HepG2 (cell line): ENCODE data around the gene VTN. TPM values are rescaled to one million over a fixed set of nuclear protein-coding genes. Genes with fewer than 3 reads are reported as not detected.

Experiments used
- CBX1 ChIP-seq: IDR thresholded peaks from one replicate; pipeline ENCODE4 v1.6.1; 2016; ENCODE audit warnings: antibody characterized with exemption, low read depth
- CEBPB ChIP-seq: IDR thresholded peaks from 2 replicates; pipeline ENCODE4 v1.6.1; 2011; ENCODE audit warnings: low read depth, low read length, improper control_type of control experiment, borderline replicate concordance
- FOXP1 ChIP-seq, 2 experiments: fragments of 450-650 bp in 1 of 2; IDR thresholded peaks; 2 replicates each; pipeline ENCODE4 v1.6.1; 2017 to 2018; ENCODE audit warnings: antibody characterized with exemption in 1 of 2
- GATAD2A ChIP-seq: IDR thresholded peaks from 2 replicates; pipeline ENCODE4 v1.6.1; 2016
- GLI4 ChIP-seq: sonication (generic); formaldehyde crosslinking; IDR thresholded peaks from 2 replicates; pipeline ENCODE4 v1.5.1; 2020; ENCODE audit warnings: missing genetic modification reagents, mild to moderate bottlenecking, moderate library complexity, borderline replicate concordance
- ISL2 ChIP-seq: sonication (generic); formaldehyde crosslinking; IDR thresholded peaks from 2 replicates; pipeline ENCODE4 v1.5.0; 2020; ENCODE audit warnings: missing genetic modification reagents
- RNF2 ChIP-seq: fragments of 450-650 bp; conservative IDR thresholded peaks from 2 replicates; pipeline ENCODE4 v1.6.1; 2016; ENCODE audit warnings: low read depth
- RXRB ChIP-seq: IDR thresholded peaks from 2 replicates; pipeline ENCODE4 v1.6.1; 2016; ENCODE audit warnings: borderline replicate concordance, missing genetic modification reagents, missing compliant biosample characterization
- SNRNP70 ChIP-seq: fragments of 200-400 bp; formaldehyde crosslinking; IDR thresholded peaks from 2 replicates; pipeline ENCODE4 v1.6.1; 2017; ENCODE audit warnings: mild to moderate bottlenecking, low read depth, low read length, moderate library complexity
- SPEN ChIP-seq: sonication (generic); formaldehyde crosslinking; IDR thresholded peaks from 2 replicates; pipeline ENCODE4 v1.5.1; 2020; ENCODE audit warnings: low read depth, mild to moderate bottlenecking, missing genetic modification reagents
- SRY ChIP-seq: sonication (generic); formaldehyde crosslinking; IDR thresholded peaks from 2 replicates; pipeline ENCODE4 v1.8.0; 2022; ENCODE audit warnings: mild to moderate bottlenecking, missing genetic modification reagents
- ZFP36L2 ChIP-seq: sonication (generic); formaldehyde crosslinking; IDR thresholded peaks from 2 replicates; pipeline ENCODE4 v1.4.0; 2020; ENCODE audit warnings: missing genetic modification reagents
- ZKSCAN8 ChIP-seq: IDR thresholded peaks from 2 replicates; pipeline ENCODE4 v1.6.1; 2016; ENCODE audit warnings: borderline replicate concordance, missing genetic modification reagents, missing compliant biosample characterization
- polyA plus RNA-seq, 8 experiments: library from polyadenylated mRNA; depleted of rRNA in 3 of 8; stranded (reverse) in 7 of 8; unstranded in 1 of 8; fragments of >200 nt; fragmentation: Illumina TruSeq in 4 of 8; extraction: Trizol in 4 of 8; gene quantifications; 2 replicates each; pipeline versions ENCODE4 v1.2.1 to v1.2.3, GENCODE V29; 2011 to 2016; ENCODE audit warnings: low read depth in 4 of 8, missing spikeins in 1 of 8, mixed read lengths in 1 of 8; ENCODE audit not compliant: insufficient read depth in 1 of 8
- total RNA-seq, 5 experiments: library from RNA; depleted of rRNA; stranded (reverse); fragments of >200 nt; fragmentation: Illumina TruSeq; extraction: Trizol; gene quantifications; 2 replicates each; pipeline ENCODE4 v1.2.3, GENCODE V29; 2016; ENCODE audit warnings: low read depth in 1 of 5
- TF ChIP-seq, protein P1 (sequence below): sonication (generic); formaldehyde crosslinking; IDR thresholded peaks from 2 replicates; pipeline ENCODE4 v1.9.0; 2021; ENCODE audit warnings: mild to moderate bottlenecking, missing genetic modification reagents
- TF ChIP-seq, protein P2 (sequence below): sonication (generic); formaldehyde crosslinking; IDR thresholded peaks from 2 replicates; pipeline ENCODE4 v1.5.0; 2020; ENCODE audit warnings: mild to moderate bottlenecking, missing genetic modification reagents
- TF ChIP-seq, protein P3 (sequence below): IDR thresholded peaks from 2 replicates; pipeline ENCODE4 v1.6.1; 2016
- TF ChIP-seq, protein P4 (sequence below): sonication (generic); formaldehyde crosslinking; IDR thresholded peaks from 2 replicates; pipeline ENCODE4 v1.8.0; 2022; ENCODE audit warnings: missing genetic modification reagents, mild to moderate bottlenecking, inconsistent platforms, borderline replicate concordance
- TF ChIP-seq, protein P5 (sequence below): sonication (generic); formaldehyde crosslinking; IDR thresholded peaks from 2 replicates; pipeline ENCODE4 v1.5.0; 2020; ENCODE audit warnings: missing genetic modification reagents, mild to moderate bottlenecking, borderline replicate concordance

The VTN gene
- total and polyA plus RNA-seq, 2 of the 13 experiments (the other 11 are each of a cell fraction or from before 2014, with no cell fraction given) = 108 to 131 TPM

DNA sequence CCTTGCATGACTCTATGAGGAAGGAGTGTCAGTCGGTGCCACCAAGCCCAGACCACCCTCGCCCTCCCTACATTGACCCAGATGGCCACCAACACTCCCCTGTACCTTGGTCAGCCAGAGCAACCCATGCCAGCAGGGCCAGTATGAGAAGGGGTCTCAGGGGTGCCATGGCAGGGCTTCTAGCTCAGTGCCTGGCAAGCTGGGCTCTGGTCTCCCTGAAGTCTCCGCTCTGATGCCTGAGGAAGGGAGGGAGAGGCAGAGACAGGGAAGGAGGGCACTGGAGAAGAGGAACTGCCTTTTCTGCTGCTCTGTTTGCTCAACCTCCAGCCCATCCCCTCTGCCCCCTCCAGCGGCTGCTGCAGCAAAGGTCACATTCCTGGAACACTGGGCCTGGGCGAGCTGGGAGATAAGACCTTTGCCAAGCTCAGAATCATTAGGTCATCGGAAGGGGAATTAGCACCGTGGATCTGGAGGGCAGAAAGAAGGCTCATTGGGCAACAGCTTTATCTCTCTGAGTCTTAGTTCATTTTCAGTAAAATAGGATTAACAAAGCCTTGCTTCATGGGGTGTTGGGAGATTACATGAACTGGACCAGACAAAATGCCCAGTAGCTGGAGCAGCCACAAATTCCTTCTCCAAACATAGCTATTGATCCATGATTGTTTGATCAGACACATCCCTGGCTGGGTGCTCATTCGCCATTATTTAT, at the start of gene VTN (continued):
- TF ChIP-seq, protein P1, sequence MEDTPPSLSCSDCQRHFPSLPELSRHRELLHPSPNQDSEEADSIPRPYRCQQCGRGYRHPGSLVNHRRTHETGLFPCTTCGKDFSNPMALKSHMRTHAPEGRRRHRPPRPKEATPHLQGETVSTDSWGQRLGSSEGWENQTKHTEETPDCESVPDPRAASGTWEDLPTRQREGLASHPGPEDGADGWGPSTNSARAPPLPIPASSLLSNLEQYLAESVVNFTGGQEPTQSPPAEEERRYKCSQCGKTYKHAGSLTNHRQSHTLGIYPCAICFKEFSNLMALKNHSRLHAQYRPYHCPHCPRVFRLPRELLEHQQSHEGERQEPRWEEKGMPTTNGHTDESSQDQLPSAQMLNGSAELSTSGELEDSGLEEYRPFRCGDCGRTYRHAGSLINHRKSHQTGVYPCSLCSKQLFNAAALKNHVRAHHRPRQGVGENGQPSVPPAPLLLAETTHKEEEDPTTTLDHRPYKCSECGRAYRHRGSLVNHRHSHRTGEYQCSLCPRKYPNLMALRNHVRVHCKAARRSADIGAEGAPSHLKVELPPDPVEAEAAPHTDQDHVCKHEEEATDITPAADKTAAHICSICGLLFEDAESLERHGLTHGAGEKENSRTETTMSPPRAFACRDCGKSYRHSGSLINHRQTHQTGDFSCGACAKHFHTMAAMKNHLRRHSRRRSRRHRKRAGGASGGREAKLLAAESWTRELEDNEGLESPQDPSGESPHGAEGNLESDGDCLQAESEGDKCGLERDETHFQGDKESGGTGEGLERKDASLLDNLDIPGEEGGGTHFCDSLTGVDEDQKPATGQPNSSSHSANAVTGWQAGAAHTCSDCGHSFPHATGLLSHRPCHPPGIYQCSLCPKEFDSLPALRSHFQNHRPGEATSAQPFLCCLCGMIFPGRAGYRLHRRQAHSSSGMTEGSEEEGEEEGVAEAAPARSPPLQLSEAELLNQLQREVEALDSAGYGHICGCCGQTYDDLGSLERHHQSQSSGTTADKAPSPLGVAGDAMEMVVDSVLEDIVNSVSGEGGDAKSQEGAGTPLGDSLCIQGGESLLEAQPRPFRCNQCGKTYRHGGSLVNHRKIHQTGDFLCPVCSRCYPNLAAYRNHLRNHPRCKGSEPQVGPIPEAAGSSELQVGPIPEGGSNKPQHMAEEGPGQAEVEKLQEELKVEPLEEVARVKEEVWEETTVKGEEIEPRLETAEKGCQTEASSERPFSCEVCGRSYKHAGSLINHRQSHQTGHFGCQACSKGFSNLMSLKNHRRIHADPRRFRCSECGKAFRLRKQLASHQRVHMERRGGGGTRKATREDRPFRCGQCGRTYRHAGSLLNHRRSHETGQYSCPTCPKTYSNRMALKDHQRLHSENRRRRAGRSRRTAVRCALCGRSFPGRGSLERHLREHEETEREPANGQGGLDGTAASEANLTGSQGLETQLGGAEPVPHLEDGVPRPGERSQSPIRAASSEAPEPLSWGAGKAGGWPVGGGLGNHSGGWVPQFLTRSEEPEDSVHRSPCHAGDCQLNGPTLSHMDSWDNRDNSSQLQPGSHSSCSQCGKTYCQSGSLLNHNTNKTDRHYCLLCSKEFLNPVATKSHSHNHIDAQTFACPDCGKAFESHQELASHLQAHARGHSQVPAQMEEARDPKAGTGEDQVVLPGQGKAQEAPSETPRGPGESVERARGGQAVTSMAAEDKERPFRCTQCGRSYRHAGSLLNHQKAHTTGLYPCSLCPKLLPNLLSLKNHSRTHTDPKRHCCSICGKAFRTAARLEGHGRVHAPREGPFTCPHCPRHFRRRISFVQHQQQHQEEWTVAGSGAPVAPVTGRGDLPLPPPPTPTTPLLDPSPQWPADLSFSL (CRISPR knock-in tag) = no peak
- TF ChIP-seq, protein P2, sequence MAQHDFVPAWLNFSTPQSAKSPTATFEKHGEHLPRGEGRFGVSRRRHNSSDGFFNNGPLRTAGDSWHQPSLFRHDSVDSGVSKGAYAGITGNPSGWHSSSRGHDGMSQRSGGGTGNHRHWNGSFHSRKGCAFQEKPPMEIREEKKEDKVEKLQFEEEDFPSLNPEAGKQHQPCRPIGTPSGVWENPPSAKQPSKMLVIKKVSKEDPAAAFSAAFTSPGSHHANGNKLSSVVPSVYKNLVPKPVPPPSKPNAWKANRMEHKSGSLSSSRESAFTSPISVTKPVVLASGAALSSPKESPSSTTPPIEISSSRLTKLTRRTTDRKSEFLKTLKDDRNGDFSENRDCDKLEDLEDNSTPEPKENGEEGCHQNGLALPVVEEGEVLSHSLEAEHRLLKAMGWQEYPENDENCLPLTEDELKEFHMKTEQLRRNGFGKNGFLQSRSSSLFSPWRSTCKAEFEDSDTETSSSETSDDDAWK (CRISPR knock-in tag) = no peak
- TF ChIP-seq GLI4 (CRISPR knock-in tag) = no peak
- peak; percentile 87 for TF ChIP-seq ISL2 (CRISPR knock-in tag)
- no peak for TF ChIP-seq ZFP36L2
- peak; percentile 91 for TF ChIP-seq CEBPB
- TF ChIP-seq GATAD2A (CRISPR knock-in tag) = peak; percentile 98
- no peak for TF ChIP-seq SNRNP70
- TF ChIP-seq, protein P3, sequence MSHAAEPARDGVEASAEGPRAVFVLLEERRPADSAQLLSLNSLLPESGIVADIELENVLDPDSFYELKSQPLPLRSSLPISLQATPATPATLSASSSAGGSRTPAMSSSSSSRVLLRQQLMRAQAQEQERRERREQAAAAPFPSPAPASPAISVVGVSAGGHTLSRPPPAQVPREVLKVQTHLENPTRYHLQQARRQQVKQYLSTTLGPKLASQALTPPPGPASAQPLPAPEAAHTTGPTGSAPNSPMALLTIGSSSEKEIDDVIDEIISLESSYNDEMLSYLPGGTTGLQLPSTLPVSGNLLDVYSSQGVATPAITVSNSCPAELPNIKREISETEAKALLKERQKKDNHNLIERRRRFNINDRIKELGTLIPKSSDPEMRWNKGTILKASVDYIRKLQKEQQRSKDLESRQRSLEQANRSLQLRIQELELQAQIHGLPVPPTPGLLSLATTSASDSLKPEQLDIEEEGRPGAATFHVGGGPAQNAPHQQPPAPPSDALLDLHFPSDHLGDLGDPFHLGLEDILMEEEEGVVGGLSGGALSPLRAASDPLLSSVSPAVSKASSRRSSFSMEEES (CRISPR knock-in tag) = no peak
- no peak for TF ChIP-seq SRY (CRISPR knock-in tag)
- TF ChIP-seq RNF2 = no peak
- TF ChIP-seq SPEN (CRISPR knock-in tag) = peak; percentile 51; the same call in 1 of the 2 replicates
- peak; percentile 90 for TF ChIP-seq RXRB
- TF ChIP-seq, protein P4, sequence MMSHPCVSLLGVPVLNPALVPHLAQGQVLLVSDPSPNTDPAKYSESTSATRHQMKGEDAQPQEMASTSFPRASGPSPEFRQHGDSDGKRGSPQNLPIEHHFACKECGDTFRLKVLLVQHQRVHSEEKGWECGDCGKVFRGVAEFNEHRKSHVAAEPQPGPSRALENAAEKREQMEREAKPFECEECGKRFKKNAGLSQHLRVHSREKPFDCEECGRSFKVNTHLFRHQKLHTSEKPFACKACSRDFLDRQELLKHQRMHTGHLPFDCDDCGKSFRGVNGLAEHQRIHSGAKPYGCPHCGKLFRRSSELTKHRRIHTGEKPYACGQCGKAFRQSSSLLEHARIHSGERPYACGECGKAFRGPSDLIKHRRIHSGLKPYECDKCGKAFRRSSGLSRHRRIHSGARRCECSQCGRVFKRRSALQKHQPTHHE (CRISPR knock-in tag) = no peak
- no peak; the same call in 1 of the 2 replicates for TF ChIP-seq ZKSCAN8 (CRISPR knock-in tag)
- 0 out of 2 replicates have a peak, but pooled peaks have one; percentile 3 for TF ChIP-seq FOXP1 (IDR thresholded peaks at IDR 0.05)
- TF ChIP-seq FOXP1 (CRISPR knock-in tag; IDR thresholded peaks at IDR 0.05) = peak; percentile 76
- TF ChIP-seq, protein P5, sequence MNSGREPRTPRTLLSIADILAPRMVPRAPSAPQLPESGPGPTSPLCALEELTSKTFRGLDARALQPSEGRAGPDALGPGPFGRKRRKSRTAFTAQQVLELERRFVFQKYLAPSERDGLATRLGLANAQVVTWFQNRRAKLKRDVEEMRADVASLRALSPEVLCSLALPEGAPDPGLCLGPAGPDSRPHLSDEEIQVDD (CRISPR knock-in tag) = no peak
- TF ChIP-seq CBX1 = no peak
